HepG2 (cell line): Measurements from ENCODE around the gene ASB14. TPM values are rescaled to one million over a fixed set of nuclear protein-coding genes. Genes with fewer than 3 reads are reported as not detected.

ENCODE experiments used
- ATAC-seq: fragments of 200-7000 bp; cut with Tn5 transposase; 3 replicates; pipeline ENCODE4 v1.9.1; 2020; ENCODE audit warnings: mild to moderate bottlenecking, moderate library complexity
- BruUV-seq: library from RNA; stranded (reverse); fragments of 400-500 nt; replicated peaks from 2 replicates; lab custom pipeline; 2021; lab: Mats Ljungman, UMichigan
- CTCF ChIA-PET: fragments of 300-600 bp; formaldehyde crosslinking; extraction: SDS; loops from one replicate; lab custom pipeline; 2021; ENCODE audit warnings: low total read pairs, inconsistent platforms, low intra/inter-chr PET ratio; lab: Yijun Ruan, JAX
- POLR2A ChIA-PET: fragments of 350-600 bp; sonication (Branson Sonifier 250); formaldehyde crosslinking; loops from one replicate; lab custom pipeline; 2020; ENCODE audit warnings: antibody characterized with exemption, inconsistent platforms; lab: Yijun Ruan, JAX
- DNase-seq: peaks from one replicate; pipeline ENCODE4 v3.0.0-alpha.2; 2015; ENCODE audit warnings: low spot score
- FAIRE-seq: peaks from 3 replicates; lab custom pipeline; 2011; peaks lifted over from hg19 to GRCh38; lab: Jason Lieb, UNC
- H2AFZ ChIP-seq: one replicate; pipeline ENCODE4 v1.6.1; 2011; ENCODE audit warnings: low read length, inconsistent platforms
- H3K27ac ChIP-seq: fragments of 300-600 bp; 3 replicates; pipeline ENCODE4 v1.8.0; 2011; ENCODE audit warnings: mixed run types, mild to moderate bottlenecking, mixed read lengths, low read length, inconsistent platforms; ENCODE audit not compliant: insufficient read depth; ENCODE audit errors: extremely low read length
- H3K27me3 ChIP-seq, 2 experiments: fragments of 200-600 bp in 1 of 2; 2 replicates in 1 of 2; 3 replicates in 1 of 2; pipeline versions ENCODE4 v1.6.0 to v1.8.0; 2011; ENCODE audit warnings: low read length in 2 of 2, mild to moderate bottlenecking in 2 of 2, moderate library complexity in 2 of 2, inconsistent platforms in 1 of 2; ENCODE audit not compliant: insufficient read depth in 2 of 2, control insufficient read depth in 1 of 2
- H3K36me3 ChIP-seq, 2 experiments: fragments of 200-600 bp in 1 of 2; replicated peaks in 1 of 2; 2 replicates in 1 of 2; 3 replicates in 1 of 2; pipeline versions ENCODE4 v1.5.1 to v1.8.0; 2011; ENCODE audit warnings: low read length in 2 of 2, inconsistent platforms in 1 of 2; ENCODE audit not compliant: insufficient read depth in 2 of 2, control insufficient read depth in 1 of 2
- H3K4me1 ChIP-seq: 2 replicates; pipeline ENCODE4 v1.5.1; 2012; ENCODE audit warnings: low read length, inconsistent platforms; ENCODE audit not compliant: insufficient read depth
- H3K4me2 ChIP-seq: 2 replicates; pipeline ENCODE4 v1.6.0; 2011; ENCODE audit warnings: low read depth, low read length, inconsistent platforms
- H3K4me3 ChIP-seq, 3 experiments: fragments of 200-600 bp in 1 of 3; sonication (generic), shearing (Covaris generic) in 1 of 3; replicated peaks in 1 of 3; 2 replicates each; pipeline ENCODE4 v1.5.1; 2011 to 2016; ENCODE audit warnings: low read length in 3 of 3, inconsistent platforms in 2 of 3, low read depth in 2 of 3, mild to moderate bottlenecking in 2 of 3, control low read depth in 1 of 3, mixed read lengths in 1 of 3; ENCODE audit not compliant: insufficient read depth in 1 of 3
- H3K79me2 ChIP-seq: one replicate; pipeline ENCODE4 v1.6.1; 2011; ENCODE audit warnings: low read length, inconsistent platforms; ENCODE audit not compliant: insufficient read depth
- H3K9ac ChIP-seq: 2 replicates; pipeline ENCODE4 v1.6.0; 2011; ENCODE audit warnings: mild to moderate bottlenecking, low read depth, low read length, inconsistent platforms; ENCODE audit not compliant: insufficient read depth
- H3K9me3 ChIP-seq: 2 replicates; pipeline ENCODE4 v1.5.1; 2012; ENCODE audit warnings: mild to moderate bottlenecking, low read length
- H4K20me1 ChIP-seq: 2 replicates; pipeline ENCODE4 v1.6.0; 2011; ENCODE audit warnings: inconsistent platforms, mild to moderate bottlenecking, low read length, moderate library complexity; ENCODE audit not compliant: insufficient read depth
- ISX ChIP-seq: sonication (generic); formaldehyde crosslinking; conservative IDR thresholded peaks from 2 replicates; pipeline ENCODE4 v1.5.0; 2020; ENCODE audit warnings: missing genetic modification reagents
- ZNF674 ChIP-seq: sonication (generic); formaldehyde crosslinking; IDR thresholded peaks from 2 replicates; pipeline ENCODE4 v1.5.0; 2020; ENCODE audit warnings: low read depth, mild to moderate bottlenecking, missing genetic modification reagents
- WGBS: methylation state at CpG from one replicate; pipeline ENCODE4 v1.1.6; 2017; ENCODE audit warnings: low lambda C conversion rate; 5-methylcytosine and 5-hydroxymethylcytosine counted together
- in situ Hi-C: cut with HindIII; loops from 2 replicates; pipeline ENCODE4 v1.10.0; 2017; ENCODE audit warnings: low pct_unique_long_range_greater_than_20kb; ENCODE audit not compliant: extremely low pct_ligation_motif_present
- intact Hi-C: fragments of 100-400 bp; cut with micrococcal nuclease; formaldehyde crosslinking; loops from one replicate; pipeline ENCODE4 v1.10.0; 2022; ENCODE audit not compliant: unreplicated experiment
- polyA plus RNA-seq, 8 experiments: library from polyadenylated mRNA; depleted of rRNA in 3 of 8; stranded (reverse) in 7 of 8; unstranded in 1 of 8; fragments of >200 nt; fragmentation: Illumina TruSeq in 4 of 8; extraction: Trizol in 4 of 8; gene quantifications; 2 replicates each; pipeline versions ENCODE4 v1.2.1 to v1.2.3, GENCODE V29; 2011 to 2016; ENCODE audit warnings: low read depth in 4 of 8, missing spikeins in 1 of 8, mixed read lengths in 1 of 8; ENCODE audit not compliant: insufficient read depth in 1 of 8
- total RNA-seq, 5 experiments: library from RNA; depleted of rRNA; stranded (reverse); fragments of >200 nt; fragmentation: Illumina TruSeq; extraction: Trizol; gene quantifications; 2 replicates each; pipeline ENCODE4 v1.2.3, GENCODE V29; 2016; ENCODE audit warnings: low read depth in 1 of 5
- TF ChIP-seq, protein P1 (sequence below): sonication (generic); formaldehyde crosslinking; IDR thresholded peaks from 2 replicates; pipeline ENCODE4 v1.9.0; 2021; ENCODE audit warnings: missing genetic modification reagents, mild to moderate bottlenecking, borderline replicate concordance
- TF ChIP-seq, protein P2 (sequence below), 2 experiments: sonication (generic) in 1 of 2; formaldehyde crosslinking in 1 of 2; IDR thresholded peaks; 2 replicates each; pipeline versions ENCODE4 v1.6.1 to v1.9.0; 2014 to 2022; ENCODE audit warnings: antibody characterized with exemption in 1 of 2, borderline replicate concordance in 1 of 2, inconsistent platforms in 1 of 2, low read depth in 1 of 2, missing genetic modification reagents in 1 of 2

The ASB14 gene
- total and polyA plus RNA-seq, 2 of the 13 experiments (the other 11 are each of a cell fraction or from before 2014, with no cell fraction given) = not detected

DNA sequence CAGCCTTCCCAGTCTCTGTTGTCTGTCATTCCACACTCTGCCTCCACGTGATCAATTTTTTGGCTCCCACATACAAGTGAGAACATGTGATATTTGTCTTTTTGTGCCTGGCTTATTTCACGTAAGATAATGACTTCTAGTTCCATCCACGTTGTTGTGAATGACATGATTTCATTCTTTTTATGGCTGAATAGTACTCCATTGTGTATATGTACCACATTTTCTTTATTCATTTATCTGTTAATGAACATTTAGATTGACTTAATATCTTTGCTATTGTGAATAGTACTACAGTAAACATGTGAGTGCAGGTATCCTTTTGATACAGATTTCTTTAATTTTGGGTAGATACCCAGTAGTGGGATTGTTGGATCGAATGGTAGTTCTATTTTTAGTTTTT is 31.4 kb downstream of the ASB14 start:
- WGBS = 97% methylated on average over 4 of the region's 4 CpGs
- POLR2A ChIA-PET = no interaction called here
- TF ChIP-seq ISX (CRISPR knock-in tag) (no peak), ZNF674 (CRISPR knock-in tag) (no peak)
- TF ChIP-seq, protein P1, sequence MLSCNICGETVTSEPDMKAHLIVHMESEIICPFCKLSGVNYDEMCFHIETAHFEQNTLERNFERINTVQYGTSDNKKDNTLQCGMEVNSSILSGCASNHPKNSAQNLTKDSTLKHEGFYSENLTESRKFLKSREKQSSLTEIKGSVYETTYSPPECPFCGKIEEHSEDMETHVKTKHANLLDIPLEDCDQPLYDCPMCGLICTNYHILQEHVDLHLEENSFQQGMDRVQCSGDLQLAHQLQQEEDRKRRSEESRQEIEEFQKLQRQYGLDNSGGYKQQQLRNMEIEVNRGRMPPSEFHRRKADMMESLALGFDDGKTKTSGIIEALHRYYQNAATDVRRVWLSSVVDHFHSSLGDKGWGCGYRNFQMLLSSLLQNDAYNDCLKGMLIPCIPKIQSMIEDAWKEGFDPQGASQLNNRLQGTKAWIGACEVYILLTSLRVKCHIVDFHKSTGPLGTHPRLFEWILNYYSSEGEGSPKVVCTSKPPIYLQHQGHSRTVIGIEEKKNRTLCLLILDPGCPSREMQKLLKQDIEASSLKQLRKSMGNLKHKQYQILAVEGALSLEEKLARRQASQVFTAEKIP (CRISPR knock-in tag) = no peak
- TF ChIP-seq, protein P2, sequence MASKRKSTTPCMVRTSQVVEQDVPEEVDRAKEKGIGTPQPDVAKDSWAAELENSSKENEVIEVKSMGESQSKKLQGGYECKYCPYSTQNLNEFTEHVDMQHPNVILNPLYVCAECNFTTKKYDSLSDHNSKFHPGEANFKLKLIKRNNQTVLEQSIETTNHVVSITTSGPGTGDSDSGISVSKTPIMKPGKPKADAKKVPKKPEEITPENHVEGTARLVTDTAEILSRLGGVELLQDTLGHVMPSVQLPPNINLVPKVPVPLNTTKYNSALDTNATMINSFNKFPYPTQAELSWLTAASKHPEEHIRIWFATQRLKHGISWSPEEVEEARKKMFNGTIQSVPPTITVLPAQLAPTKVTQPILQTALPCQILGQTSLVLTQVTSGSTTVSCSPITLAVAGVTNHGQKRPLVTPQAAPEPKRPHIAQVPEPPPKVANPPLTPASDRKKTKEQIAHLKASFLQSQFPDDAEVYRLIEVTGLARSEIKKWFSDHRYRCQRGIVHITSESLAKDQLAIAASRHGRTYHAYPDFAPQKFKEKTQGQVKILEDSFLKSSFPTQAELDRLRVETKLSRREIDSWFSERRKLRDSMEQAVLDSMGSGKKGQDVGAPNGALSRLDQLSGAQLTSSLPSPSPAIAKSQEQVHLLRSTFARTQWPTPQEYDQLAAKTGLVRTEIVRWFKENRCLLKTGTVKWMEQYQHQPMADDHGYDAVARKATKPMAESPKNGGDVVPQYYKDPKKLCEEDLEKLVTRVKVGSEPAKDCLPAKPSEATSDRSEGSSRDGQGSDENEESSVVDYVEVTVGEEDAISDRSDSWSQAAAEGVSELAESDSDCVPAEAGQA (IDR thresholded peaks at IDR 0.05; ENCODE audit: low read depth) = no peak
- TF ChIP-seq, protein P2 (CRISPR knock-in tag; IDR thresholded peaks at IDR 0.05; ENCODE audit: borderline replicate concordance) = no peak
- TF ChIP-seq, all 625 proteins: peak for 0
- no peak for DNase-seq
- H3K9ac ChIP-seq = no peak overlapping the region
- ATAC-seq = no peak
- no peaks in the 10 kb centered on the region for H3K79me2 ChIP-seq
- H3K36me3 ChIP-seq = peaks cover 6 to 47% of the 10 kb centered on the region in 2 experiments; a peak in 3 of 5 replicates
- no peak for FAIRE-seq
- no peak overlapping the region for H3K4me2 ChIP-seq
- intact Hi-C loops (no loop called here), in situ Hi-C loops (no loop called here)
- no peak overlapping the region for H3K4me3 ChIP-seq
- no peak overlapping the region for H2AFZ ChIP-seq
- H3K9me3 ChIP-seq = no peaks in the 10 kb centered on the region
- no peaks in the 10 kb centered on the region for H3K27me3 ChIP-seq
- no peak overlapping the region for H3K27ac ChIP-seq
- CTCF ChIA-PET = no interaction called here
- no peaks in the 10 kb centered on the region for H4K20me1 ChIP-seq
- H3K4me1 ChIP-seq = no peaks in the 10 kb centered on the region
- BruUV-seq = no TSS peak
